Tibial artery (tissue), 4 donors: Measurements from ENCODE around the gene TTC23.

ENCODE experiments used
- DNase-seq, 2 donors: peaks; one replicate each; pipeline ENCODE4 v3.0.0-alpha.2; 2019
- H3K27ac ChIP-seq, 2 donors: fragments of 200-600 bp; sonication (generic) in 1 of 2; 1 replicate in 1 of 2; 2 replicates in 1 of 2; pipeline ENCODE4 v1.5.1; 2018 to 2019; ENCODE audit warnings: mild to moderate bottlenecking in 1 of 2
- H3K27me3 ChIP-seq, 2 donors: fragments of 200-600 bp; sonication (generic) in 1 of 2; one replicate each; pipeline versions ENCODE4 v1.5.1 to v1.6.0; 2016 to 2019
- H3K36me3 ChIP-seq, 3 donors: fragments of 200-600 bp; sonication (generic) in 2 of 3; one replicate each; pipeline ENCODE4 v1.5.1; 2016 to 2019; ENCODE audit warnings: mild to moderate bottlenecking in 2 of 3
- H3K4me1 ChIP-seq, 4 donors: fragments of 200-600 bp; sonication (generic) in 2 of 4; 1 replicate in 3 of 4; 2 replicates in 1 of 4; pipeline ENCODE4 v1.5.1; 2016 to 2019
- H3K4me3 ChIP-seq, 2 donors: fragments of 200-600 bp; sonication (generic) in 1 of 2; 1 replicate in 1 of 2; 2 replicates in 1 of 2; pipeline ENCODE4 v1.5.1; 2018 to 2019; ENCODE audit warnings: mild to moderate bottlenecking in 2 of 2
- H3K9me3 ChIP-seq, 3 donors: fragments of 200-600 bp; sonication (generic) in 1 of 3; one replicate each; pipeline ENCODE4 v1.5.1; 2016 to 2019
- intact Hi-C: fragments of 100-400 bp; cut with DNase I; formaldehyde crosslinking; loops from one replicate; pipeline ENCODE4 v1.15.0; 2023; ENCODE audit warnings: low total_unique reads
- TF ChIP-seq, protein P1 (sequence below), 2 experiments: fragments of 200-600 bp in 1 of 2; fragments of 450-650 bp in 1 of 2; IDR thresholded peaks; one replicate each; pipeline ENCODE4 v1.5.1; 2017 to 2019; ENCODE audit warnings: antibody characterized with exemption in 2 of 2, mild to moderate bottlenecking in 1 of 2, moderate library complexity in 1 of 2

The TTC23 gene

DNA sequence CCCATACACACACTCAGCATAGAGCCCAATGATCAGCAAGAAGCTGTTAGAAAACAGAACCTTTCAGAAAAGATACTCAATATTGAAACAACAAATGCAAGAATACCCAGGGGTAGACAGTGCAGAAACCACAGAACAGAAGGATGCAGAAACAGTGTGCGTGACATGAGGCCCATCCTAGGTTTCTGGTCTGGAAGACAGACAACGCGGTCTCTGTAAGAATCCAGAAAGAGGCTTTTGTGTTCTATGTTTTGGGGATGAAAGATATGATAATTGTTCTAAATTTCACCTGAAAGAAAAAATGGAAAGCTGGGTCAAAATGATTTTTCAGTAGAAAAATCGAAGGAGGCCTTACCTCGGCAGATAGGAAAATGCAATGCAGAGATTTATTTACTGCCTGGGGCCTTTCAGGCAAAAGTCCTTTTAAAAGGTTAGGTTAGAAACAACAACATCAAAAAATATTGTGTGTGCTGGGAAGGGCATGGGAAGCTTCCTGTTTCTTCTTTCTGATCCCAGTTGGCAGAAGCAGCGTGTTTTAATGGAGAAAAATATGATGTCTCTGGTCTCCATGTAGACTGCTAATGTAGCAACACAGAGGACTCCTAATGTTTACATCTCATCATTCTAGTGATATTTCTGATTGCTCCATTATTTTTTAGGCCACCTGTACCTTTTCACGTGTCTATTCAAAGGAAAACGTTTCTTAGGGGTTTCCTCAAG lies 127.5 kb downstream of the TTC23 start:
- H3K4me3 ChIP-seq, result no peak overlapping the region
- H3K36me3 ChIP-seq, result peaks cover 5 to 20% (median 17%) of the 10 kb centered on the region in 3 donors
- no peaks in the 10 kb centered on the region for H3K27me3 ChIP-seq
- H3K27ac ChIP-seq, result peak overlapping the region; percentile 77 to 92
- peaks cover 0 to 96% (median 68%) of the 10 kb centered on the region in 4 donors for H3K4me1 ChIP-seq
- no peaks in the 10 kb centered on the region for H3K9me3 ChIP-seq
- DNase-seq, result no peak
- TF ChIP-seq, protein P1, sequence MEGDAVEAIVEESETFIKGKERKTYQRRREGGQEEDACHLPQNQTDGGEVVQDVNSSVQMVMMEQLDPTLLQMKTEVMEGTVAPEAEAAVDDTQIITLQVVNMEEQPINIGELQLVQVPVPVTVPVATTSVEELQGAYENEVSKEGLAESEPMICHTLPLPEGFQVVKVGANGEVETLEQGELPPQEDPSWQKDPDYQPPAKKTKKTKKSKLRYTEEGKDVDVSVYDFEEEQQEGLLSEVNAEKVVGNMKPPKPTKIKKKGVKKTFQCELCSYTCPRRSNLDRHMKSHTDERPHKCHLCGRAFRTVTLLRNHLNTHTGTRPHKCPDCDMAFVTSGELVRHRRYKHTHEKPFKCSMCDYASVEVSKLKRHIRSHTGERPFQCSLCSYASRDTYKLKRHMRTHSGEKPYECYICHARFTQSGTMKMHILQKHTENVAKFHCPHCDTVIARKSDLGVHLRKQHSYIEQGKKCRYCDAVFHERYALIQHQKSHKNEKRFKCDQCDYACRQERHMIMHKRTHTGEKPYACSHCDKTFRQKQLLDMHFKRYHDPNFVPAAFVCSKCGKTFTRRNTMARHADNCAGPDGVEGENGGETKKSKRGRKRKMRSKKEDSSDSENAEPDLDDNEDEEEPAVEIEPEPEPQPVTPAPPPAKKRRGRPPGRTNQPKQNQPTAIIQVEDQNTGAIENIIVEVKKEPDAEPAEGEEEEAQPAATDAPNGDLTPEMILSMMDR (IDR thresholded peaks at IDR 0.05), result no peak
- intact Hi-C loops, result loop anchor here (5.0 kb wide), 1 partner anchor 45 kb away; no protein-coding TSS in a partner anchor

DNA sequence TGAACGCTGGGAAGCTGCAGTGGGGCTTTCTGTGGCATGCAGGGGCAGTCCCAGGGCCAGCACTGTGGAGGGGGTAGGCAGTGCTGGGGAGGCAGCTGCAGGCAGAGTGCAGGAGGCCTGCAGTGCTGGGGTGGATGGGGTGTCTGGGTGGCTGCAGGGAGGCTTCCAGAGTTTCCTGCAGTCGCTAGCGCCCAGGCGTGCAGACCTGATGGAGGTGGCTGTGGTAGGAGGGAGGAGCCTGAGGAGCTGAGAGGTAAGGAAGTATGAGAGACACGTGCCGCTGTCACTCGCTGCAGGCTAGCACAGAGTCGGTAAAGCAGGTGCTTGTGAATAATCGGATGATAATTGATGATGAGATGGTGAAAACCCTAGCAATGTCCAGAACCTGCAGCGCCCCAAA lies 128.2 kb downstream of the TTC23 start:
- Histone ChIP-seq H3K36me3 (peaks cover 12 to 27% (median 22%) of the 10 kb centered on the region in 3 donors), H3K4me3 (no peak overlapping the region), H3K4me1 (peaks cover 0 to 96% (median 69%) of the 10 kb centered on the region in 4 donors), H3K9me3 (no peaks in the 10 kb centered on the region), H3K27me3 (no peaks in the 10 kb centered on the region), H3K27ac (peak overlapping the region; percentile 77 to 92)
- intact Hi-C loops, result loop anchor here (5.0 kb wide), 1 partner anchor 46 kb away; no protein-coding TSS in a partner anchor
- TF ChIP-seq, protein P1 (IDR thresholded peaks at IDR 0.05), result no peak
- peak in 1 of 2 donors; percentile 63 for DNase-seq

DNA sequence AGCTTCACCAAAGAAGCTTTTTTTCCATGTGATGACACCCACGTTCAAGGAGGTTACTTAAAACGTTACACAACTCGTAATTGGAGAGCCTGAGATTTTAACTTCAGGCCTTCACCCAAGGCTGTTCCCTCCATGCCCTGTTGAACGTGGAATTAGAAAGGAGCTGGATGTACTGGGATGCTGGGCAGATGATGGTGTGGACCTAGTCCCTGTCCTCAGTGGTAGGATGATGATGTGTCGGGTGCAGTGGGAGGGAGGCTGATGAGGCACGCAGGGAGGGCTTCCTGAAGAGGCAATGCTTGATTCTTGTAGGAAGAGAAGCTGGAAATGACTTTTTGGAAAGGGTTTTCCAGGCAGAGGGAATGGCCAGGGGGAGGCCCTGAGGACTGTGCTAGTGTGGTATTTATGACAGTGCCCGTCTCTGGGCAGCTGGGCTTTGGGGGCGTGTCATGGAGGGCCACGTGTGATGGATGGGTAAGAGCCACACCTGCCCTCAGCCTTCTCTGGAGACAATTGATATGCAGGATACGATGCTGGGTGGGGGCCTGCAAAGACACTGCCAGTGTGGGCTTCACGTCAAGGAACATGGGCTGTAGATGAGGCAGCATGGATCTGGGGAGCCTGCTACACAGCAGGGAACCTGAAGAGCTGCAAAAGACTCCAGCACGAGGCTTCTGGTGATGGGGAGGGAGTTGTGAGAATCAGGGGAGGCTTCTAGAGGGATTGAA lies 129.2 kb downstream of the TTC23 start:
- peak in 1 of 2 donors; percentile 63 for DNase-seq
- intact Hi-C loops, result loop anchor here (5.0 kb wide), 1 partner anchor 47 kb away; no protein-coding TSS in a partner anchor
- peaks cover 0 to 96% (median 64%) of the 10 kb centered on the region in 4 donors for H3K4me1 ChIP-seq
- no peaks in the 10 kb centered on the region for H3K27me3 ChIP-seq
- peak overlapping the region; percentile 77 to 92 for H3K27ac ChIP-seq
- TF ChIP-seq, protein P1 (IDR thresholded peaks at IDR 0.05), result no peak
- H3K36me3 ChIP-seq, result peaks cover 17 to 33% (median 23%) of the 10 kb centered on the region in 3 donors
- H3K9me3 ChIP-seq, result no peaks in the 10 kb centered on the region
- H3K4me3 ChIP-seq, result no peak overlapping the region

DNA sequence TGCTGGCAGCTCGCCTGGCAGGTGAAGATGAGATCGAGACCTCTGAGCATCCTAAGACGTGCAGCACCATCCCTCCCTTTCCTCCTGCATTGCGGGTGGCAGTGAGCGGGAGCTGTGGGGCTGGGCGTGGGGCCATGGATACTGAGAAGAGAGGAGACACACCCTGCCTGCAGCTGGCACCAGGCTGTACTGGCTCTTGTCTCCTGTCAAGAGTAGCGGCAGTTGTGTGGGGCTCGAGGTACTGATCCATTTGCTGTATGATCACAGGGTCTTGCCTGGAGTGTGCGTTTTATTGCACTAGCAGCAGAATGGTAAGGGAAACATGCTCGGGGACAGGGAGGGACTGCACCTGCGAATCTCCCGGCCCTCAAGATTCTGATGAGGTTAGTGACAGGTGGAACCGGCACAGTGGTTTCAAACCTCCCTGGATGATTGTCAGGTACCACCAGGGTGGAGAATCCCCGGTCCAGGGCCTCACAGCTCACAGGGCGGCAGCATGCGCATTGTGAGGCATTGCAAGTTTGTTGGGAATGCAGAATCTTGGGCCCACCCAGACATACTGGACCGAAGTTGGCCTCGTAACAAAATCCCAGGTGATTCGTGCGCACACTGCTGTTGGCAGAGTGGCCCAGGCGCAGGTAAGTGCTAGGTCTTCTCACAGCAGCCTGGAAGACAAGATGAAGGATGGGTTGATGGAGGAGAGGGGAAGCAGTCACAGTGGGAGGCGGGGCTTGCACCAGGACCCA lies 130.4 kb downstream of the TTC23 start:
- peaks cover 22 to 43% (median 23%) of the 10 kb centered on the region in 3 donors for H3K36me3 ChIP-seq
- H3K4me1 ChIP-seq, result peaks cover 0 to 95% (median 61%) of the 10 kb centered on the region in 4 donors
- peak overlapping the region in 1 of 2 donors; percentile 77 for H3K27ac ChIP-seq
- H3K27me3 ChIP-seq, result no peaks in the 10 kb centered on the region
- TF ChIP-seq, protein P1 (IDR thresholded peaks at IDR 0.05), result no peak
- no peaks in the 10 kb centered on the region for H3K9me3 ChIP-seq
- intact Hi-C loops, result no loop called here
- DNase-seq, result no peak
- no peak overlapping the region for H3K4me3 ChIP-seq

DNA sequence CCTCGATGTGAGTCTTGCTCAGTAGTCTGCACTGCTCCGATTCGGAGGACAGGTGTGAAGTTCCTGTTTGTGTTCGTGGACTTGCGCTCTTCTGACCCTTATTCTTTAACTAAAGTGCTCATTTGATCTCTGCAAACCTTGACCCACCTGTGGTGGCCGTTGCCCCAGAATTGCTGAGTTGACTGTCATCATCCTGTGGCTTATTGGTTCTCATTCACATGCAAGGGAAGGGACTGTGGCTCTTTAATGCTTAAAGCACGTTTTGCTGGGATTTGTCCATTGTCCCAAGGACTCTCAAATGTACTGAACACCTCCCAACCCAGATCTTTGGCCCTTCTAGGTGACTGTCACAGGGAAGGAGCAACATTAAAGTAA lies 131.1 kb downstream of the TTC23 start:
- no peaks in the 10 kb centered on the region for H3K27me3 ChIP-seq
- TF ChIP-seq, protein P1 (IDR thresholded peaks at IDR 0.05), result no peak
- DNase-seq, result no peak
- H3K36me3 ChIP-seq, result peaks cover 29 to 48% (median 30%) of the 10 kb centered on the region in 3 donors
- intact Hi-C loops, result no loop called here
- peak overlapping the region; percentile 80 to 97 for H3K27ac ChIP-seq
- no peaks in the 10 kb centered on the region for H3K9me3 ChIP-seq
- H3K4me1 ChIP-seq, result peaks cover 0 to 95% (median 59%) of the 10 kb centered on the region in 4 donors
- H3K4me3 ChIP-seq, result no peak overlapping the region
